ENCODE results near the gene LHX3.
"Not testable (repeated sequence)": the region's sequence is repeated elsewhere in the genome, so short reads cannot be mapped to it uniquely, and the experiment has no call there.

The LHX3 gene

GRCh38 chr9:136241542-136241941, 36.6 kb upstream of the LHX3 start:
- DNase-seq = no peak

- DNase-seq = no peak
Measured at GRCh38 chr9:136240941-136241340, 36.0 kb upstream of the LHX3 start.

- no peak for DNase-seq
Measured at GRCh38 chr9:136239983-136240330, 35.0 kb upstream of the LHX3 start.

- no peak for DNase-seq
Measured at GRCh38 chr9:136239135-136239982, 34.4 kb upstream of the LHX3 start.

- DNase-seq = no peak
Measured at GRCh38 chr9:136238342-136238732, 33.4 kb upstream of the LHX3 start.

GRCh38 chr9:136237486-136238341, 32.8 kb upstream of the LHX3 start:
- no peak for DNase-seq

GRCh38 chr9:136236471-136237410, 31.8 kb upstream of the LHX3 start:
- DNase-seq = not testable (repeated sequence)

- no peak for DNase-seq
Measured at GRCh38 chr9:136235709-136236455, 31.0 kb upstream of the LHX3 start.

GRCh38 chr9:136235171-136235570, 30.2 kb upstream of the LHX3 start:
- no peak for DNase-seq

- no peak for DNase-seq
Measured at GRCh38 chr9:136234597-136234996, 29.7 kb upstream of the LHX3 start.

GRCh38 chr9:136233868-136234267, 28.9 kb upstream of the LHX3 start:
- no peak for DNase-seq

GRCh38 chr9:136233411-136233810, 28.5 kb upstream of the LHX3 start:
- no peak for DNase-seq

GRCh38 chr9:136232969-136233368, 28.0 kb upstream of the LHX3 start:
- no peak for DNase-seq

GRCh38 chr9:136231478-136232297, 26.8 kb upstream of the LHX3 start:
- DNase-seq = no peak

GRCh38 chr9:136230773-136231172, 25.8 kb upstream of the LHX3 start:
- DNase-seq = no peak

GRCh38 chr9:136230365-136230764, 25.4 kb upstream of the LHX3 start:
- DNase-seq = no peak

GRCh38 chr9:136229096-136230065, 24.5 kb upstream of the LHX3 start:
- DNase-seq = no peak

GRCh38 chr9:136228107-136228875, 23.4 kb upstream of the LHX3 start:
- DNase-seq = peak; percentile 71

Data from fibroblast of skin of abdomen (primary cell).